Activated naive CD4-positive, alpha-beta T cell treated with anti-CD3 and anti-CD28 coated beads, Interleukin-2, amount 50 U/mL, for 72 hours (primary cell): ENCODE results near the gene YIF1B. TPM values are rescaled to one million over a fixed set of nuclear protein-coding genes. Genes with fewer than 3 reads are reported as not detected.
A peak's percentile ranks its signal among the peaks of the same experiment; 100 is the strongest.
"Not testable (repeated sequence)": the region's sequence is repeated elsewhere in the genome, so short reads cannot be mapped to it uniquely, and the experiment has no call there.

Experiments used
- ATAC-seq, 2 donors: fragments of 150-1000 bp; cut with Tn5 transposase; 2 replicates each; pipeline ENCODE4 v1.10.0; 2021; ENCODE audit warnings: mild to moderate bottlenecking in 2 of 2, moderate library complexity in 2 of 2
- DNase-seq, 2 donors: peaks; one replicate each; pipeline ENCODE4 v3.0.0; 2021 to 2022; ENCODE audit warnings: low spot score in 2 of 2
- H3K27ac Mint-ChIP-seq, 2 donors: one replicate each; pipeline ENCODE4 v1.8.0; 2022; ENCODE audit warnings: mild to moderate bottlenecking in 2 of 2, mixed read lengths in 2 of 2
- H3K36me3 Mint-ChIP-seq, 2 donors: one replicate each; pipeline ENCODE4 v1.8.0; 2022; ENCODE audit warnings: mixed read lengths in 2 of 2
- H3K9me3 Mint-ChIP-seq, 2 donors: one replicate each; pipeline ENCODE4 v1.8.0; 2022; ENCODE audit warnings: mixed read lengths in 2 of 2
- total RNA-seq, 2 donors: library from RNA; stranded (reverse); gene quantifications; one replicate each; pipeline ENCODE4 v1.2.3, GENCODE V29; 2022

Gene YIF1B
- total RNA-seq, 2 donors from 2014 or later = 82.1 to 90.0 TPM

DNA sequence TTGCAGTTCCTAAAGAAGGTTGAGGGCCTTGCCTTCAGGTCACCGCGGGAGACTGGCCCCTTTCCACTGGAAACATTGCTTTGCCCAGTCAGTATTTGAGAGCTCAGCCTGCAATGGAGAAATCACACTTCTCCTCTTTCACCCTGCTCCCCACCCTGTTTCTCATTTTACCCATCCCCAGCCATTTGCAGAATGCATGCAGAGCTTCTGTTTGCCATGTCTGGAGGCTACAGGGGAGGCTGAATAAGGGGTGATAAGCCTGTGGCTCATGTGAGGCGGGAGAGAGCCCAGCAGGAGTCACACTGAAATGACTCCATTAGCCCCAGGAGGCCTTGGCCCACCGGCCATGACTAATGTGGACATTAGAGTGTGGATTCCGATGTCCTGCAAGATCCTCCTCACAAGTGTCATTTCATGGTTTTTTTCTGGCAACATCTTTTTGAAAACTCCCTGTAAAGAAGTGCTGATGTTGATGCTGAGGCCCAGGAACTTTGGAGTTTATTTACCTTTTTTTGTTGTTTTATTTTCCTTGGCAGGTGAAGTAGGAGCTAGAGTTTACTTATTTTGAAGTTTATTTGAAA, 45.1 kb downstream of the YIF1B start:
- Mint-ChIP-seq H3K9me3 (no peaks in the 10 kb centered on the region), H3K36me3 (peaks cover 0 to 2% of the 10 kb centered on the region in 2 donors)
- ATAC-seq = no peak

DNA sequence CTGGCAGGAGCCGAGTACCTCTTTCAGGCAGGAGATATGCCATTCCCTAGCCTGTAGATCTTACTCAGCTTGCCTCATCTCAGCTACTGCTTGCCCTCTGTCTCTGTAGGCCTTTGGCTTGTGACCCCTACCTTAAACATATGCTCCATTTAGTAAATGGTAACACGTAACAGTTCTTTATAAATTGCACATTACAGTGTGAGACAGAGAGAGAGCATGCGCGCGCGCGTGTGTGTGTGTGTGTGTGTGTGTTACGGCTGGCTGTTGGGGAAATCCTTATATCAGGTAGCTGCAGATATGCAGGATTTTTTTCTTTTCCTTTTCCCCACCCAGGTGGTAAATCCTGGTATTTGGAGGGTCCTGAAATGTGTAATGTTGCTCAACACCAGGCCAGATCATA, 47.2 kb downstream of the YIF1B start:
- ATAC-seq (no peak), DNase-seq (no peak)
- H3K36me3 Mint-ChIP-seq = peaks cover 5 to 10% of the 10 kb centered on the region in 2 donors
- H3K27ac Mint-ChIP-seq = no peak overlapping the region
- H3K9me3 Mint-ChIP-seq = no peaks in the 10 kb centered on the region

More for the DNA sequence above, 45.1 kb downstream of the YIF1B start:
- H3K27ac Mint-ChIP-seq = no peak overlapping the region
- DNase-seq = no peak

DNA sequence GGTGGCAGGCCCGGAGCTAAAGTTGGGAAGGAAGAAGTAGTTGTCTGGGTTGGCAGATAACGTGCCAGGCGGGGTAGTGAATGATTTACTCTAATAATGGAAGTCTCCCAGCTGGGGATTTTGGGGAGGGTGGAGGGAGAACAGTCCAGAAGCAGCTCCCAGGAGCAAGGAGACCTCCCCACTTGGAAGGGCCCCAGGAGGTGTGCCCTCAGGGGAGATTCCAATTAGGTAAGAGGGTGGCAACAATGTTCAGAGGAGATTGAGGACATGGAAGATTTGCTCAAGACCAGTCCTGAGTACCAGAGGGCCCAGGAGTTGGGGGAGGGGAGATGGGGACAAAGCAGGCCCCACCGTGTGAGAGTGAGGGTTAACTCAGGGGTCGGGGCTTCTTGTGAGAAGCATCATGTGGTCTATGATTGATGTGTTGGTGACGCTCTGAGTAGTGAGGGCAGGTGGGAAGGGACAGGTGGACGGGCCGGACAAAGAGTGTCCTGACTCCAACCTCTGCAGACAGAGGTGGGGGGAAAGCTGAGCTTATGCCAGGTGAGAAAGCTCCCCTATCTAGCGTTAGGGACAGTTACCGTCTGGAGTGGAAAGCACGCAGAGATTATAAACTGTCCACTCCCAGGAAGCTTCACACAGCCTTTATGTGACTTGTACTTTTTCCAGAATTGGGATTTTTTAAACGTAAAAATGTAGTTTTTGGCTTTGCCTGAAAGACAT, 47.8 kb downstream of the YIF1B start:
- no peak for DNase-seq
- Mint-ChIP-seq H3K27ac (peak overlapping the region in 1 of 2 donors; percentile 33), H3K9me3 (no peaks in the 10 kb centered on the region), H3K36me3 (peaks cover 5 to 10% of the 10 kb centered on the region in 2 donors)
- no peak for ATAC-seq

DNA sequence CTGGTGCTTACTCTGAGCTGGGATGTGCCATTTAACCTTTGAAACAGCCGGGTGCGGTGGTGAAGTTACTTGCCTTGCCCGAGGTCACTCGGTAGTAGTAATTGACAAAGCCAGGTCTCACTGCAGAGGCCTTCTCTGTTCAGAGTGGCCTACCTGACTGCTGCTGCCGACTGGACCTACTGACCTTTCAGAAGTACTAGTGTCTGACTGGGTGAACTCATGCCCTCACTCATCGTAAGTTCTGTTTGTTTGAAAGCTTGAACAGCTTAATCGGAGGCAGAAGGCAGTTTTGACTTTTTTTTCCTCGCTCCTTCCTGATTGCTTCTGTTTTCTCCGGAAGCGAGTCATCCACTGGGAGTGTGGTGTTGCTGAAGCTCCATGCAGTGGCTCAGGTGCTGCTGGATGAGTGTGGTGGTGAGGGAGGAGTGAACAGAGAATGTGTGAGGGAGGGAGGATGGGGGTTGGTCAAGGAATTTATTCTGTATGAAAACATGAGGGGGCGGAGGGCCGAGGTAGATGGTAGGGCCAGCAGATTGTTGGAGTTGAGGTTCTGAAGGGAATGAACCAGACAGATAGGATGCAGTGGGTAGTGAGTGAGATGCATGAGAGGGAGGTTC, 48.7 kb downstream of the YIF1B start:
- ATAC-seq = no peak
- H3K27ac Mint-ChIP-seq = peak overlapping the region in 1 of 2 donors; percentile 33
- no peak for DNase-seq
- H3K9me3 Mint-ChIP-seq = no peaks in the 10 kb centered on the region
- H3K36me3 Mint-ChIP-seq = peaks cover 5 to 10% of the 10 kb centered on the region in 2 donors

DNA sequence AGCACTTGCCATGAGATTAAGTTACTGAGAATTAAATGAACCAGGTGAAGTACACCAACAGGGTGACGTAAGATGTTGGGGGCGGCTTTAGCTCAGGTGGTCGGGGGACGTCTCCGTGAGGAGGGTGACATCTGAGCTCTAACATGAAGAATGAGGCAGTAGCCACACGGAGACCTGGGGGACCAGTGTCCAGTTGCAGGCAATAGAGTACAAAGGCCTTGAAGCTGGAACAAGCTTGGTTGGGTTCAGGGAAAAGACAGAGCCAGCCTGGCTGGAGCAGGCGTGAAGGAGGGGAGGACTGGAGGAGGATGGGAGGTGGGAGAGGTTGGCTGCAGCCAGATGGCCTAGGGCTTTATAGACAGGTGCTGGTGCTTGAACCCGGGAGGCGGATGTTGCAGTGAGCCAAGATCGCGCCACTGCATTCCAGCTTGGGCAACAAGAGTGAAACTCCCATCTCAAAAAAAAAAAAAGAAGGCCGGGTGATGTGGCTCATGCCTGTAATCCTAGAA, 49.8 kb downstream of the YIF1B start:
- no peak for DNase-seq
- no peaks in the 10 kb centered on the region for H3K9me3 Mint-ChIP-seq
- H3K27ac Mint-ChIP-seq = peak overlapping the region; percentile 62 to 89
- ATAC-seq = no peak
- peaks cover 5 to 10% of the 10 kb centered on the region in 2 donors for H3K36me3 Mint-ChIP-seq

DNA sequence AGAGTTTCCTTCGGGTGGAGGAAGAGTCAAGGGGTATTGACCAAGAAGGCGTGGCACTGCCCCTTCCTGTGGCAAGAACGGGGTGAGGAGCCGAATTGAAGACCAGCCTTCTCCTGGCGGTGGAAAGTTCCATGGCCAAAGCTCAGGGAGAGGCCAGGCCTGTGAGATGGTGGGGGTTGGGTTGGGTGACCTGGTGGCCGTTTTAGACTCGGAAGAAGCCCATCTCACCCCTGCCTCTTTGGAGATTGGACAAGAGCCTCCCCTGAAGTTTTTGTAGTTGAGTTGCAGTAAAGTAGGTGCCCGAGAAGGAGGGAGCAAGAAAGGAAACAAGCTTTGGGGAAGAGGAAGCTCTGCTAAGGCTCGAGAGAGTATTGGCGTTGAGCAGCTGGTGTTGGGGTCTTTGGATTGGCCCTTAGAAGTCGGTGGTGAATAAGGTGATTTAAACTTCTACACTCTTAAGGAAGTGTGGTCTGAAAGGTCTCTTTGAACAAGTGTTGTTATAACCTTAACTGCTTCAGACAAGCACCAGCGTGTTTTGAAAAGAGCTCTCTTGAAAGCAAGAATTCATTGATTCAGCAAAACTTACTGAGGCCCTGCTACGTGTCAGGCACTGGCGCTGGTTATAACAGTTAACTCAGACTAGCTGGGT, 50.4 kb downstream of the YIF1B start:
- H3K27ac Mint-ChIP-seq = peak overlapping the region; percentile 24 to 89
- H3K36me3 Mint-ChIP-seq = peaks cover 5 to 10% of the 10 kb centered on the region in 2 donors
- no peaks in the 10 kb centered on the region for H3K9me3 Mint-ChIP-seq
- DNase-seq = no peak
- no peak for ATAC-seq

DNA sequence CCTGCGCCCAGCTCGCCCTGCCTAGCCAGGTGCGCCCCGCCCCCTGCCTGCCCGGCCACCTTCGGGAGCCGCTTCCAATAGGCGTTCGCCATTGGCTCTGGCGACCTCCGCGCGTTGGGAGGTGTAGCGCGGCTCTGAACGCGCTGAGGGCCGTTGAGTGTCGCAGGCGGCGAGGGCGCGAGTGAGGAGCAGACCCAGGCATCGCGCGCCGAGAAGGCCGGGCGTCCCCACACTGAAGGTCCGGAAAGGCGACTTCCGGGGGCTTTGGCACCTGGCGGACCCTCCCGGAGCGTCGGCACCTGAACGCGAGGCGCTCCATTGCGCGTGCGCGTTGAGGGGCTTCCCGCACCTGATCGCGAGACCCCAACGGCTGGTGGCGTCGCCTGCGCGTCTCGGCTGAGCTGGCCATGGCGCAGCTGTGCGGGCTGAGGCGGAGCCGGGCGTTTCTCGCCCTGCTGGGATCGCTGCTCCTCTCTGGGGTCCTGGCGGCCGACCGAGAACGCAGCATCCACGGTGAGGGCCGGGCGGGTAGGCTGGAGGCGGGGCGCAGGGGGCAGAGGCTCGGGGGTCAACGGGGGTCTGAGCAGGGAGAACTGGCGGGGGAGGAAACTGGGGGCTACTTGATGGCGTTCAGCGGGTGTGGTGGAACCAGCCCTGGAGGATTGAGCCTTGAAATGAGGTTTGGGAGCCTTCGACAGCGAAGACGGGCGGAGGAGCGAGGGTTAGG, 51.1 kb downstream of the YIF1B start, which contains the start of gene SPINT2:
TSS of gene SPINT2 (plus strand) at position 88 of the 727 bp plus-strand sequence. CDS start at position 408, 320 bp downstream.
- DNase-seq = no peak
- Mint-ChIP-seq H3K27ac (peak within 1 kb of the TSS; percentile 89 to 94), H3K36me3 (peaks cover 5 to 10% of the 10 kb centered on the region in 2 donors), H3K9me3 (no peaks in the 10 kb centered on the region)
- peak; percentile 46 to 53 for ATAC-seq

DNA sequence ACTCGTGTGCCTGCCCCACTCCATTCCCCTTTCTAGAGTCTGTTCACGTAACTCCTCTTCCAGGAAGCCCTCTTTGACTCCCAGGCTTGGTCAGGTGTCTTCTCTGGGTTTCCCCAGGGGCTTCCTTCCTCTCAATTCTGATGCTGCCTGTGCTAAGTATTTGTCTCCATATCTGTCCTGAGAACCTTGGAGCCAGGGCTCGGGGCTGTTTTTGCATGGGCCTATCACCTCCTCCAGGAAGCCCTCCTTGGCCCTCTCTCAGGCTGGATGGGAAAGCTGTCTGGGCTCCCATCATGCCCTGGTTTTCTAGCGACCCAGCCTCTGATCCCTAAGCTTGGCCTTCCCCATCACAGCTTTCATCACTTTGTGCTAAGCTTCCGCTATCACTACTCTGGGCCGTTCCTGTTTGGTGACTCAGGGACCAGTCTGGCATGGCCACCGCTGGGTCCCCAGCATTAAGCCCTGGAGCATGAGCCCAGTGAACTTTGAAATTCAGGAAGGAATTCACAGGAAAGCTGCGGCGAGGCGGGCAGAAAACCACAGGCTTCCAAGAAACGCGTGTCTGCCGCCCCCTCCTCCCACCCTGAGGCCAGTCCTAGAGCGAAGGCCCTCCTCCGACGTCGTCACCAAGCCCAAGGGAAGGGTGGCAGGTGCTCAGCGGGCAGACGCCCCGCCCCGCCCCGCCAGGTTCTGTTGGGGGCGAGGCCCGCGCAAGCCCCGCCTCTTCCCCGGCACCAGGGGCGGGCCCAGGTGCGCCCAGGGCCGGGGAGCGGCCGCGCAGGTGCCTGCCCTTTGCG, 51.9 kb downstream of the YIF1B start:
- ATAC-seq (peak; percentile 87 to 91), DNase-seq (peak; percentile 83 to 88)
- H3K9me3 Mint-ChIP-seq = no peaks in the 10 kb centered on the region
- H3K27ac Mint-ChIP-seq = peak overlapping the region; percentile 89 to 94
- peaks cover 5 to 10% of the 10 kb centered on the region in 2 donors for H3K36me3 Mint-ChIP-seq

DNA sequence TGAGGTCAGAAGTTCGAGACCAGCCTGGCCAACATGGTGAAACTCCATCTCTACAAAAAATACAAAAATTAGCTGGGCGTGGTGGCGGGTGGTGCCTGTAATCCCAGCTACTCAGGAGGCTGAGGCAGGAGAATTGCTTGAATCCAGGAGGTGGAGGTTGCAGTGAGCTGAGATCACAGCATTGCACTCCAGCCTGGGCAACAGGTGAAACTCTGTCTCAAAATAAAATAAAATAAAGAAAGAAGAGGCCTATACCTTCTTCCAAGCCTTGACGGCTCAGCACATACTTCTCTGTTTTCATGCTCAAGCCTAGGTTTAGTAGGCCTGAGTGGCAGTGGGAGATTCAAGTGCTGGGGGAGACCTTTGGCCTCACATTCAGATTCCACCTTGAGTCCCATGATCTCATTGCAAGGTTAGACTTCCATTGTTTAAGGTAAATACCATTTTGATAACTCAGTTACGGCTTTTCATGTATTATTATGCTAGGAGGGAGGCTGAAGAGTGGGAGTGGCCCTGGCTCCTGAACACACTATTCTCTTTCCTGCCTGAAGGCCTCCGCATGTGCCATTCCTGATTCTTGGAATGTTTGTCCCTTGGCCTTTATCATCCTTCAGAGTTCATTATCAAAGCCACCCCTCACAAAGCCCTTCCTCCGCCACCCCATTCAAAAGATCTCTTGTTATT, 53.0 kb downstream of the YIF1B start:
- ATAC-seq = no peak
- peaks cover 5 to 10% of the 10 kb centered on the region in 2 donors for H3K36me3 Mint-ChIP-seq
- H3K27ac Mint-ChIP-seq = peak overlapping the region in 1 of 2 donors; percentile 89
- DNase-seq = no peak
- H3K9me3 Mint-ChIP-seq = no peaks in the 10 kb centered on the region

DNA sequence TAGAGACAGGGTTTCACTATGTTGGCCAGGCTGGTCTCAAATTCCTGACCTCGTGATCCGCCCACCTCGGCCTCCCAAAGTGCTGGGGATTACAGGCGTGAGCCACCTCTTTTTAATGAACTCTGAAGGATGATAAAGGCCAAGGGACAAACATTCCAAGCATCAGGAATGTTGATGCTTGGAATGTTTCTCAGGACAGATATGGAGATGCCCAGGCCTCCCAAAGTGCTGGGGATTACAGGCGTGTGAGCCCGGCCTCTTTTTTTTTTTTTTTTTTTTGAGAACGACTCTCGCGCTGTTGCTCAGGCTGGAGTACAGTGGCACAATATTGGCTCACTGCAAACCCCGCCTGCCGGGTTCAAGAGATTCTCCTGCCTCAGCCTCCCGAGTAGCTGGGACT, 53.8 kb downstream of the YIF1B start:
- not testable (repeated sequence) for ATAC-seq, H3K27ac Mint-ChIP-seq, DNase-seq, H3K9me3 Mint-ChIP-seq, H3K36me3 Mint-ChIP-seq

DNA sequence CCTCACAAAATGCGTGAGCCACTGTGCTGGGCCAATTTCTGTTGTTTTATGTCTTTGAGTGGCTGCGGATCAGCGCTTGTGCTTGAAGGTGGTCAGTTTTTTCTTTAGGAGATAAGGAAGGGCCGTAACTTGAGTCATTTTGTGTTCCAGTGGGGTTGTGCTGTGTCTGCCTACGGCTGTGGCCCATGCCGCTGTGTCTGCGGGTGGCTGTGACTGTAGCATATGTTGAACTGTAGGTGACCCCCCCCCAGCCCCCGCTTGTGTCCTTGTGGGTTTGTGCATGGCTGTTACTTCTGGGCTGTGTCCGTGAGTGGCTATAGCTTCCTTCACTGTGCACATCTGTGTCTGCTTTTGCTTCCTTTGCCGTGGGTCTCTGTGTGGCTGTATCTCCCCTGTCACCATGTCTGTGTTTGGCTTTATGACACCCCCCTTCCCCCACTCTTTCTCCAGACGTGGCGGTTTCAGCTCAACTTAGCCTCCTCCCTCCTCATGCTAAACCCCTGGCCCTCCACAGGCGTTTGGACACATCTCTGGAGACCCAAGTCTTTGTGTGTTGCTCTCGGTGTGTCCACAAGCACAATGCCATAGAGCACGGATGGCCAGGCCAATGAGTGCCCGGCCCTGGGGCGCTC, 60.2 kb downstream of the YIF1B start:
- Mint-ChIP-seq H3K27ac (no peak overlapping the region), H3K9me3 (no peaks in the 10 kb centered on the region), H3K36me3 (no peaks in the 10 kb centered on the region)
- no peak for ATAC-seq
- no peak for DNase-seq

DNA sequence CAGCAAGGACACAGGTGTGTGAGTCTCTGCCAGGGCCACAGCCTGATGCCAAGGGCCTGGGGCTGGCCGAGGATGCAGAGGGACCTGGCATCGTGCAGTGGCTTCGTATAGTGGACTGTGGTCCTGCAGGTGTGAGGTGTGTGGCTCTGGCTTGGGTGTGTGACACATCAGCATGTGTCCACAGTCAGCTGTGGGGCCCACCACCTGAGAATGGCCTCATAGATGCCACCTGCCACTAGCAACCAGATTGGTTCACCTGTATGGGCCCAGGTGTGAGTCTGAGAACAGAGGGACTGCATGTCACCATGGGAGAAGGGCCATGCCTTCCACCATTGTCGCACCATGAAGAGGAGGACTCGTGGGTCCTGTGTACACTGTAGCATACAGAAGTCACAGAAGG, 62.0 kb downstream of the YIF1B start:
- no peak overlapping the region for H3K27ac Mint-ChIP-seq
- DNase-seq = no peak
- no peaks in the 10 kb centered on the region for H3K9me3 Mint-ChIP-seq
- no peak for ATAC-seq
- no peaks in the 10 kb centered on the region for H3K36me3 Mint-ChIP-seq
